ENCODE results near the gene DLGAP1.

Gene DLGAP1

DNA sequence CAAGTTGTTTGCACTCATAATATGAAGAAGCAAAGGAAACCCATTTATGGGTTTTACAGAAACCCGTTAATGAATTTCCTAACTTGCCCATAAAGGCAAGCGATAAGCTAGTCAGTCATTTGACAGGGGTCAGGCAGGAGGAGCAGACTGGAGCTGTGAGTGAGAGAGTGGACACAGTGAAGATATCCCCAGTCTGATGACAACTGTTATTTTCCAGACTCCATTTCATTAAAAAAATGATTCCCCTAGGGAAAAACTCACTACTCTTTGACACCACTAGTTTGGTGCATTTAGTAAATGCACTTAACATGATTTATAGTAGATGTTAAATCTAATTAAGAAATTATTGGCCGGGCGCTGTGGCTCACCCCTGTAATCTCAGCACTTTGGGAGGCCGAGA is 924.3 kb downstream of the DLGAP1 start:
- DNase-seq (ENCODE audit: low spot score): no peak

GRCh38 chr18:3529601-3530000 is 925.5 kb downstream of the DLGAP1 start:
- DNase-seq (ENCODE audit: low spot score): no peak

DNA sequence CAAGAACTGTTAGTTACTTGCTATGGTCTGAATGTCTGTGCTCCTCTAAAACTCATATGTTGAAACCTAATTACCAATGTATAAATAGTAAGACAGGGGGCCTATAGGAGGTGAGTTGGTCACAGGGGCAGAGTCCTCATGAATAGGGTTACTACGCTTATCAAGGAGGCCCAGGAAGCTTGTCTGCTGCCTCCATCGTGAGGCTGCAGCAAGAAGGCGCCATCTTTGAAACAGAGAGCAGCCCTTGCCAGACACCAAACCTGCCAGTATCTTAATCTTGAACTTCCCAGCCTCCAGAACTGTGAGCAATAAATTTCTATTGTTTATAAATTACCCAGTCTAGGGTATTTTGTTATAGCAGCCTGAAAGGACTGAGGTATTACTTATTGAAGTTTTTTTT is 926.0 kb downstream of the DLGAP1 start:
- no peak for DNase-seq (ENCODE audit: low spot score)

DNA sequence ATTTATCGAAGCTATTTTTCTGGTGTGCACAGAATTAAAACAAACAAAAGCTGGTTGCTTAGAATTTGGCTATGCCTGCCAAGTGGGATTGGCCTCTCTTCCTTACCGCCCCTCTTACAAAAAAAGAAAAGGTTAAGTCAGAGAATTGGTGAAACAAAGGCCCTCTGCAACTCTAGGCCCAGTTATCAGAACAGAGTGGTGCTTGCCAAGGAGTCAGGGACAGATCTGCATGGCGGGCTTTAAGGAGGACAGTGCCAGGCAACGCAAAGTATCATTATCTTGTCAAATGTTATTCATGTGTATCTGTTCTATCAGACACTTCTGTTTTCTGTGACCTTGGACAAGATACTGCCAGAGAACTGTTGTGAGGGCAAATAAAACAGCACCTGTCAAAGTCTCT is 926.9 kb downstream of the DLGAP1 start:
- DNase-seq (ENCODE audit: low spot score): no peak

DNA sequence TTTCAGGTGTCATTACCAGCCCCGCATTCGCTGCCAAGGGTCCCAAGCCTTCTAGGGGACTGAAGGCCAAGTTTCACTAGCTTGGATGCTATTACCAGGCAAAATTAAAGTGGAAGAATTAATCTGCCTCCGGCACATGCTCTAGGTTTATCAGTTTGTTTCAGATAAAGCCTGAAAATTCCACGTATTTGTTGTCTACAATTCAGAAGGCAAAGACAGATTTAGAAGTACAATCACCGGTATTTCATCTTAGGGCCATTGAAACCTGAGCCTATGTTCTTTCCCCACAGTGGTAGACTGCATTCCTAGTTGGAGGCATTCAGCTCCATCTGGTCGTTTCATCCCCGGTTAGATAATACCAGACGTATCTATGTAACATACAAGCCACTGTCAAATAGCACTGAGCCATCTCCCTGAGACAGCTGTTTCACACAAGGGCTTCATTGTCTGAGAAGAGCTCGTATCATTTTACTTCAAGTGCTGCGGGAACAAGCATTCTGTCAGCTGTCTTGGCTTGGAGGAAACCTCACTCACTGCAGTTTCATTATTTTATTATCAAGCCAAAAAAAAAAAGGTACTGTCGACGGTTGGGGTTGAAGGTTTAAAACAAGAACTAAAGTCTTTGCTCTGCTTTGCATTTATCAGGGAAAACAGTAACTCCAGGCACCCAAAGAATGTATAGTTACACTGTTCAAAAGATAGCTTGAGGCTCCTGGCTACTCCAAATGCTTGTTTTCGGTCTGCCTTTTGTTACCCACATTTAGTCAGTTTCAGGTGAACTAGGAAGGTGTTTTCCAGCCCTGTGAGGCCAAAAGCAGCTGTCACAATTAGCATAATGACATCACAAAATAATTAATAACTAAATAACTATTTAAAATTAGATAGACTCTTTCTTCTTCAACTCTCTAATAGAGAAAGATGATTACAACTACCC is 928.4 kb downstream of the DLGAP1 start:
- no peak for DNase-seq (ENCODE audit: low spot score)

- DNase-seq (ENCODE audit: low spot score): peak; percentile 47
These were observed 929.2 kb downstream of the DLGAP1 start for GRCh38 chr18:3525870-3526420.

DNA sequence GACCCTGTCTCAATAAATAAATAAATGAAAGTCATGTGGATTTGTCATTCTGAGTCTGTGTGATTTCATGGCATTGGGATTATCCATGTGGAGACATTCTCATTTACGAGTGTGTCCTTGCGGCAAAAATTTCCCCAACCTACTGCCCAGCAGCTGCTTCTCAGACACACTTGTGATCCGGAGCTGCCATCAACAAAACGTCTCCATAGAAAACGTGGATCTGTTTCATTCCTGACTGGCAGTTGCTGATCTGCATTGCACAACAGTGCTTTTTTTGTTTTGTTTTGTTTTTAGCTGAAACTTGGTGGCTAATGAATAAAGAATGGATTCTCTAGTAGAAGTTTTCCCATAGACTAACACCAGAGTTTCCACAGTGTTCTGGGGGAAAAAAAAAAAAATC is 930.4 kb downstream of the DLGAP1 start:
- DNase-seq (ENCODE audit: low spot score): no peak

- no peak for DNase-seq (ENCODE audit: low spot score)
These were observed 934.6 kb downstream of the DLGAP1 start for GRCh38 chr18:3520230-3521085.

GRCh38 chr18:3514312-3515216 is 940.5 kb downstream of the DLGAP1 start:
- no peak for DNase-seq (ENCODE audit: low spot score)

DNA sequence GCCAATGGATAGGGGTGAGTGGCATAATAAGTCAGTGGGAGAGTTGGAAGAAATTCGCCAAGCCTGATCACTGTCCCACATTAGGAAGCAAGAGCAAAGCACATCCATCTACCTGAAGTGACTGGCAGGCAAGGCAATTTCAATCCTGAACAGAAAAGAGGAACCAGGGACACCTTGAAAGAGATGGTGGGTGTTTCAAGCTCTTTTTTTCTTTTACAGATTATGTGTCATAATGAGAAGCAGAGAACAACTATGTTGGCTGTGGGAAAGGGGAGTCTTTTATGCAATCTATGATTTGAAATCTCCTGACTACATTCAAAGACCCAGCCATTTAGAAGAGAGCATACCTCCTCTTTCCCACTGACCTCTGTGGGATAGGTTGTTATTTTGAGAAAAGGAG is 941.6 kb downstream of the DLGAP1 start:
- no peak for DNase-seq (ENCODE audit: low spot score)

GRCh38 chr18:3511980-3512379 is 943.1 kb downstream of the DLGAP1 start:
- DNase-seq (ENCODE audit: low spot score): peak; percentile 62

GRCh38 chr18:3510896-3511295 is 944.2 kb downstream of the DLGAP1 start:
- DNase-seq (ENCODE audit: low spot score): no peak

- no peak for DNase-seq (ENCODE audit: low spot score)
These were observed 945.1 kb downstream of the DLGAP1 start for GRCh38 chr18:3510024-3510423.

DNA sequence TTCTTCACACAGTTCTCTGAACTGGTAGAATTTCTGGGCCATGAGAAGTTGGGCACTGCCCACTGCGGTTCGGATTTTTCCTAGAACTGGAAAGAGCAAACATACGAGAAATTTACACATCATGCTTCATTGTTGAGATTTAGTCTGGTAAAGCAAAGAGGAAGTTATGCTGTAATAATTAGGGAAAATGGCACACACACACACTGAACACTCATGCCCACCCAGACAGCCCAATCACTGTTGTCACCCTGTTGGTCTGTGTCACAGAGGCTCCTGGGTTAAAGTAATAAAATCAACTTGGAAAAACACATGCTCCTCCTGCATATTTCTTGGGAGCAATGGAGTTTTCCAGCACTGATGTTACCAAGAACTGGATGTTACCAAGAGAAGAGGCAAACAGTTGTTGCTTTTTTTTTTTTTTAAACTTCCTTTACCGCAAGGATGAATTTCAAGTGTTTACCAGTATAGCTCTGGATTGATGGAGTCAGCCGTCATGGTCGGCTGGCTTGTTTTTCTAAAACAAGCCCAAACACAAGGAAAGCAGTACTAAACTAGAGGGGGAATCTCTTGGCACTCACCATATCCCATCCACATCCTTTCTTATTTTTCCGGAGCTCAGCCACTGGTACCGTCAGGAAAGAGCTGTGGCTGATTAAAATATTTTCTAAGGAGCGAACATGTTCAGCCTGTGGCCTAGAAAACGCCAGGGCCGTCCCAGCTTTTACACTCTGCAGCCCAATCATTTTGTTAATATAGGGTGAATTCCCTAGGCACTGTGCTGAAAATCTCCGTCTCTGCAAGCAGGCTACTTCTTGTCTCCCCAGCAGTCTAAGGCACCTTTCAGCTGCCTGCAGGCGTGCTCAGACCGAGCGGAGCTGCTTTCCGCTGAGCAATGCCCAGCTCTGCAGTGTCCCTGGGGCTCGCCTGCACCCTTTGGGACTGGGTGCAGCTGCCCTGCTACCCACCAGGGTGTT is 946.2 kb downstream of the DLGAP1 start:
- no peak for DNase-seq (ENCODE audit: low spot score)

DNA sequence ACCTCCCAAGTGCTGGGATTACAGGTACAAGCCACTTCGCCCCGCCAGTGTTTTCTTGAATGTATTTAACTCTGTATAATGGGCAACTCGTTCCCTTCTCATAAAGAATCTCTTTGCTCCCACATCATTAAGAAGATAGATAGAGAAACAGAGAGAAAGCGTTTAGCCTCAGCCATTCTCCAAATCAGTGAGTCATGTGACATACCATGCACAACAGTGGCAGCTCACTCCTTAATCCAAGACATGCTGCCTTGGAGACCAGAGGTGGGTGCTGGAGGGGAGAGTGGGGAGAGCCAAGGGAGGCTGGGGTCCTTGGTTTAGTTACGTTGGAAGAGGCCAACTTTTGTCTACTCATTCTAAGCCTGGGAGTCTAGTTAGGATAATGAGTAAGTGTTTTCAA is 950.5 kb downstream of the DLGAP1 start:
- no peak for DNase-seq (ENCODE audit: low spot score)

DNA sequence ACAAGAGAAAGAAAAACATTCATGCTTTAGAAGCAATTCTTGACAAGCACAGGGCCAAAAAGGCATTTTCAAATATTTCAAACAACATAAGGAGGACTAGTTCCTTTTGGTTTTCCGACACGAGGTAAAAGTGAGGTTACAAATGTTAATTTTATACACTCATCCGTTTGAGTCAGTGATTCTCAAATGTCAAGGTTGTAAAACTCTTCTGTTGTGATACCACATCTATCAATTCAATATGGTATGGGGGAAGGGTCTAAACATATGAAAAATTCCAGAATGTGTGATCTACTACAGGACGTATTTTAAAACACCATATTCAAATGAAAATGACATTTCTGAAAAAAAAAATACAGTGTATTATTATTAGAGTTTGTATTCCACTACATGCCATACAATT is 952.5 kb downstream of the DLGAP1 start:
- no peak for DNase-seq (ENCODE audit: low spot score)

DNA sequence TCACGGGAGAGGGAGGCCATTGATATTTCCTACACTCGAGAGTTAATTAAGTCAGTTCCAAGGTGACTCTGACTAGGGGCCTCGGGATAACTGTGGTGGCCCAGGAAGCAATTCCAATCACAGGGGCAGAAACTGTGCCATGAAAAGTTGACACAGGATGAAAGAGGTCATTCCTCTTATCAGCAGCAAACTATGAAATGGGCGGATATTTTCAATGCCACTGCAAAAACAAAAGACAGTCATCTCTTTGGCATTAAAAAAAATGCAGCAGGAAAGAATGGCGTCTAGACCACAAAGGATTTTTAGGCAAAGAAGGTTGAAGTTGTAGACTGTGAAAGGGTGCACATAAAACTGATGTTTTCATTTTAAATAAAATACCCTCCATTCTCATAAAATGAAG is 955.1 kb downstream of the DLGAP1 start:
- no peak for DNase-seq (ENCODE audit: low spot score)

- no peak for DNase-seq (ENCODE audit: low spot score)
These were observed 955.6 kb downstream of the DLGAP1 start for GRCh38 chr18:3499501-3499900.

DNA sequence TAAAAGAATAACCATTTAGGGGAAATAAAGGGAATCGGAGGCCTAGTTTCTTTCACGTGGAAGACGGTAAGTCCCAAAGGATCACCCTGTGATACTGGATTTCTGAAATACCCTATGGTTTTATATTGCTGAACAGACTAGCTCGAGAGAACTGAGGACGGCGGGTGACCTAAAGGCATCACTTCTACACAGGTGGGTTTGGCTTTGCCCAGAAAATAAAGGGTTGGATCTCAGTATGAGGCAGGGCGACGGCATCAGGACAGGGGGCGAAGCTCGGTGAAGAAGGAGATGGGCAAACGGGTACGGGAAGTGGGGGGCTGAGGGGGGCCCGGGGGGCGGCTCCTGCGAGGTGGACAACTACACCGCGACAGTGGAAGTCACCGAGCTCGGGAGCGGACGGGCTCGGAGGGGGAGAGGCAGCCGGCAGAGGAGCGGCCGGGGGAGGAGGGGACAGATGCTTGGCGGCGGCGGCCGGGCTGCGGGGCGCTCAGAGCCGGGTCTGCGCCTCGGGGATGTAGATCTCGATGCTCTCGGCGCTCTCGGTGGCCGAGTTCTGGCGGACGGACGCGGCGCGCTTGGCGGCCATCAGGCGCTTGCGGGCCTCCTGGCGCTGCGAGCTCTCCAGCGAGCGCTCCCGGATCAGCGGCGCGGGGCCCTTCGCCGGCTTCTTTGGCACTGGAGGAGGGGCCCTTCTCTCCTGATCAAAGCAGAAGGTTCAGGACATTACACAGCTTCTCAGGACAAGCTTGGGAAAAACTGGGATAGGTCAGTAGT is 956.2 kb downstream of the DLGAP1 start:
- no peak for DNase-seq (ENCODE audit: low spot score)

All from CD4-positive, alpha-beta T cell treated with Interleukin-2 at 100 ng/mL for 4 hours (primary cell).